Neutrophil (primary cell): ENCODE results near the gene CSF2.
A peak's percentile ranks its signal among the peaks of the same experiment; 100 is the strongest.

Source experiments
- H3K27ac ChIP-seq: fragments of 200-600 bp; sonication (generic); 2 replicates; pipeline ENCODE4 v1.5.1; 2016; ENCODE audit warnings: mild to moderate bottlenecking, moderate library complexity
- H3K27me3 ChIP-seq: fragments of 200-600 bp; sonication (generic); 2 replicates; pipeline ENCODE4 v1.6.0; 2016; ENCODE audit warnings: mild to moderate bottlenecking
- H3K36me3 ChIP-seq: fragments of 200-600 bp; sonication (generic); 2 replicates; pipeline ENCODE4 v1.5.1; 2017
- H3K4me1 ChIP-seq, 2 experiments: fragments of 200-600 bp in 1 of 2; sonication (generic) in 1 of 2; 1 replicate in 1 of 2; 2 replicates in 1 of 2; pipeline versions ENCODE4 v1.5.1 to v1.6.1; 2013 to 2016; ENCODE audit warnings: low read depth in 1 of 2, low read length in 1 of 2, mild to moderate bottlenecking in 1 of 2, moderate library complexity in 1 of 2; ENCODE audit not compliant: control insufficient read depth in 1 of 2, insufficient read depth in 1 of 2
- H3K4me3 ChIP-seq, 2 experiments: fragments of 200-600 bp in 1 of 2; sonication (generic) in 1 of 2; 1 replicate in 1 of 2; 2 replicates in 1 of 2; pipeline ENCODE4 v1.5.1; 2013 to 2016; ENCODE audit warnings: low read depth in 1 of 2, low read length in 1 of 2, mild to moderate bottlenecking in 1 of 2, moderate library complexity in 1 of 2
- H3K9me3 ChIP-seq: fragments of 200-600 bp; sonication (generic); 2 replicates; pipeline ENCODE4 v1.5.1; 2016
- CTCF ChIP-seq: fragments of 200-600 bp; sonication (generic); IDR thresholded peaks from 2 replicates; pipeline ENCODE4 v1.5.1; 2016; ENCODE audit warnings: antibody characterized with exemption

The CSF2 gene

GRCh38 chr5:132102101-132102701, 28.6 kb downstream of the CSF2 start:
- H3K4me1 ChIP-seq: peaks cover 27 to 48% of the 10 kb centered on the region in 2 experiments
- H3K9me3 ChIP-seq: no peaks in the 10 kb centered on the region
- H3K36me3 ChIP-seq: no peaks in the 10 kb centered on the region
- no peak overlapping the region for H3K27ac ChIP-seq
- no peak for TF ChIP-seq CTCF
- no peak overlapping the region for H3K4me3 ChIP-seq
- no peaks in the 10 kb centered on the region for H3K27me3 ChIP-seq

GRCh38 chr5:132102944-132103331, 29.3 kb downstream of the CSF2 start:
- H3K27me3 ChIP-seq: no peaks in the 10 kb centered on the region
- no peaks in the 10 kb centered on the region for H3K36me3 ChIP-seq
- no peaks in the 10 kb centered on the region for H3K9me3 ChIP-seq
- peaks cover 27 to 48% of the 10 kb centered on the region in 2 experiments for H3K4me1 ChIP-seq
- H3K27ac ChIP-seq: peak overlapping the region; percentile 78
- no peak for TF ChIP-seq CTCF
- H3K4me3 ChIP-seq: no peak overlapping the region

GRCh38 chr5:132103332-132103951, 29.9 kb downstream of the CSF2 start:
- Histone ChIP-seq H3K36me3 (no peaks in the 10 kb centered on the region), H3K4me1 (peaks cover 27 to 48% of the 10 kb centered on the region in 2 experiments), H3K4me3 (no peak overlapping the region), H3K27ac (peak overlapping the region; percentile 78), H3K9me3 (no peaks in the 10 kb centered on the region), H3K27me3 (no peaks in the 10 kb centered on the region)
- TF ChIP-seq CTCF: peak; percentile 8

- Histone ChIP-seq H3K4me1 (peaks cover 27 to 48% of the 10 kb centered on the region in 2 experiments), H3K27me3 (no peaks in the 10 kb centered on the region), H3K9me3 (no peaks in the 10 kb centered on the region), H3K36me3 (no peaks in the 10 kb centered on the region), H3K27ac (peak overlapping the region; percentile 78), H3K4me3 (no peak overlapping the region)
- TF ChIP-seq CTCF: peak; percentile 2
Measured at GRCh38 chr5:132103969-132104391, 30.4 kb downstream of the CSF2 start.

GRCh38 chr5:132104556-132104955, 31.0 kb downstream of the CSF2 start:
- H3K36me3 ChIP-seq: no peaks in the 10 kb centered on the region
- H3K4me1 ChIP-seq: peaks cover 27 to 48% of the 10 kb centered on the region in 2 experiments
- no peak overlapping the region for H3K27ac ChIP-seq
- no peaks in the 10 kb centered on the region for H3K9me3 ChIP-seq
- TF ChIP-seq CTCF: no peak
- H3K4me3 ChIP-seq: no peak overlapping the region
- no peaks in the 10 kb centered on the region for H3K27me3 ChIP-seq
